GM12878 (cell line): ENCODE results near the gene MED22. TPM values are rescaled to one million over a fixed set of nuclear protein-coding genes. Genes with fewer than 3 reads are reported as not detected.

Source experiments
- ATAC-seq: fragments of 200-7000 bp; cut with Tn5 transposase; 3 replicates; pipeline ENCODE4 v1.9.1; 2020; ENCODE audit warnings: mild to moderate bottlenecking, moderate library complexity
- BruUV-seq: library from RNA; stranded (reverse); fragments of 400-500 nt; replicated peaks from 2 replicates; lab custom pipeline; 2021; lab: Mats Ljungman, UMichigan
- CTCF ChIA-PET: fragments of 300-600 bp; sonication (Branson Sonifier 250); formaldehyde crosslinking; extraction: SDS; loops from one replicate; lab custom pipeline; 2021; ENCODE audit warnings: inconsistent platforms; lab: Yijun Ruan, JAX
- POLR2A ChIA-PET: fragments of 350-600 bp; formaldehyde crosslinking; extraction: SDS; loops from one replicate; lab custom pipeline; 2021; ENCODE audit warnings: inconsistent platforms; lab: Charles Lee
- RAD21 ChIA-PET: fragments of 300-600 bp; sonication (Branson Sonifier 250); formaldehyde crosslinking; loops from one replicate; lab custom pipeline; 2023; ENCODE audit warnings: antibody characterized with exemption; ENCODE audit not compliant: unreplicated experiment; lab: Charles Lee
- SMC1A ChIA-PET: fragments of 300-600 bp; sonication (Branson Sonifier 250); formaldehyde crosslinking; loops from one replicate; lab custom pipeline; 2023; ENCODE audit not compliant: unreplicated experiment, uncharacterized antibody; lab: Charles Lee
- DNase-seq: peaks from one replicate; pipeline ENCODE4 v3.0.0-alpha.2; 2011; ENCODE audit warnings: low read depth, low spot score
- FAIRE-seq: peaks from 3 replicates; lab custom pipeline; 2011; peaks lifted over from hg19 to GRCh38; lab: Jason Lieb, UNC
- H2AFZ ChIP-seq: 2 replicates; pipeline ENCODE4 v1.6.0; 2011; ENCODE audit warnings: low read depth, low read length, control low read depth; ENCODE audit not compliant: control insufficient read depth
- H3K27ac ChIP-seq: 2 replicates; pipeline ENCODE4 v1.5.1; 2011; ENCODE audit warnings: control low read depth; ENCODE audit not compliant: control insufficient read depth, insufficient read depth
- H3K27me3 ChIP-seq, 2 experiments: replicated peaks in 1 of 2; 2 replicates each; pipeline versions ENCODE4 v1.6.0 to v1.6.1; 2011; ENCODE audit warnings: low read length in 1 of 2; ENCODE audit not compliant: control insufficient read depth in 2 of 2, insufficient read depth in 2 of 2
- H3K36me3 ChIP-seq, 2 experiments: 2 replicates each; pipeline ENCODE4 v1.5.1; 2011; ENCODE audit warnings: low read length in 1 of 2; ENCODE audit not compliant: control insufficient read depth in 2 of 2, insufficient read depth in 2 of 2
- H3K4me1 ChIP-seq: 2 replicates; pipeline ENCODE4 v1.6.1; 2011; ENCODE audit warnings: mild to moderate bottlenecking, low read length, moderate library complexity, mixed read lengths; ENCODE audit not compliant: control insufficient read depth, insufficient read depth
- H3K4me2 ChIP-seq: 2 replicates; pipeline ENCODE4 v1.6.0; 2011; ENCODE audit warnings: control low read depth; ENCODE audit not compliant: control insufficient read depth, insufficient read depth
- H3K4me3 ChIP-seq: fragments of 200-600 bp; sonication (generic); 2 replicates; pipeline ENCODE4 v1.5.1; 2016
- H3K79me2 ChIP-seq: 2 replicates; pipeline ENCODE4 v1.6.0; 2011; ENCODE audit warnings: low read length; ENCODE audit not compliant: control insufficient read depth, insufficient read depth
- H3K9ac ChIP-seq: 2 replicates; pipeline ENCODE4 v1.8.0; 2011; ENCODE audit warnings: low read length, control low read depth, mixed read lengths; ENCODE audit not compliant: control insufficient read depth, insufficient read depth
- H3K9me3 ChIP-seq: replicated peaks from 3 replicates; pipeline ENCODE4 v1.5.1; 2011; ENCODE audit warnings: mild to moderate bottlenecking, low read length; ENCODE audit not compliant: control insufficient read depth, insufficient read depth
- H4K20me1 ChIP-seq: 2 replicates; pipeline ENCODE4 v1.6.0; 2011; ENCODE audit not compliant: control insufficient read depth, insufficient read depth
- BCL11A ChIP-seq: IDR thresholded peaks from 2 replicates; pipeline ENCODE4 v1.6.1; 2011; ENCODE audit warnings: low read depth, low read length
- JUNB ChIP-seq: IDR thresholded peaks from 2 replicates; pipeline ENCODE4 v1.6.1; 2016; ENCODE audit warnings: antibody characterized with exemption, mild to moderate bottlenecking
- MAX ChIP-seq: IDR thresholded peaks from 2 replicates; pipeline ENCODE4 v1.6.1; 2012; ENCODE audit warnings: low read depth, low read length, improper control_type of control experiment
- MEF2A ChIP-seq: IDR thresholded peaks from 2 replicates; pipeline ENCODE4 v1.6.1; 2011; ENCODE audit warnings: low read depth, mild to moderate bottlenecking, low read length, moderate library complexity; ENCODE audit not compliant: insufficient read depth
- MTA2 ChIP-seq: fragments of 450-650 bp; IDR thresholded peaks from 2 replicates; pipeline ENCODE4 v1.6.1; 2016; ENCODE audit warnings: low read depth, mild to moderate bottlenecking, moderate library complexity
- PAX5 ChIP-seq: IDR thresholded peaks from 2 replicates; pipeline ENCODE4 v1.6.1; 2011; ENCODE audit warnings: low read depth, low read length, borderline replicate concordance
- PRDM15 ChIP-seq: fragments of 450-650 bp; formaldehyde crosslinking; IDR thresholded peaks from 2 replicates; pipeline ENCODE4 v1.4.0; 2020; ENCODE audit warnings: mild to moderate bottlenecking, moderate library complexity
- RAD21 ChIP-seq: IDR thresholded peaks from 2 replicates; pipeline ENCODE4 v1.6.1; 2011; ENCODE audit warnings: mild to moderate bottlenecking, low read depth, low read length, moderate library complexity; ENCODE audit not compliant: insufficient read depth
- REST ChIP-seq: IDR thresholded peaks from 2 replicates; pipeline ENCODE4 v1.6.1; 2012; ENCODE audit warnings: mild to moderate bottlenecking, low read depth, low read length
- TBL1XR1 ChIP-seq: IDR thresholded peaks from 2 replicates; pipeline ENCODE4 v1.6.1; 2012; ENCODE audit warnings: low read depth, low read length, improper control_type of control experiment
- ZNF592 ChIP-seq: fragments of 450-650 bp; IDR thresholded peaks from 2 replicates; pipeline ENCODE4 v1.6.1; 2017; ENCODE audit warnings: mild to moderate bottlenecking, moderate library complexity
- WGBS: methylation state at CpG from one replicate; pipeline ENCODE4 v1.1.6; 2016; ENCODE audit warnings: low lambda C conversion rate; ENCODE audit not compliant: insufficient replicate concordance, insufficient coverage; ENCODE audit errors: missing lambda C conversion rate; 5-methylcytosine and 5-hydroxymethylcytosine counted together
- in situ Hi-C: fragments of 300-500 bp; cut with MboI; formaldehyde crosslinking; loops from 9 replicates; pipeline ENCODE4 v1.14.3; 2018; ENCODE audit warnings: mixed read lengths
- intact Hi-C: fragments of 100-400 bp; cut with micrococcal nuclease; formaldehyde crosslinking; loops from one replicate; pipeline ENCODE4 v1.14.2; 2022; ENCODE audit not compliant: unreplicated experiment
- polyA plus RNA-seq, 11 experiments: library from polyadenylated mRNA; depleted of rRNA in 4 of 11; unstranded in 6 of 11; stranded (reverse) in 5 of 11; fragments of >200 nt; fragmentation: Nextera tagmentation in 4 of 11; fragmentation: Illumina TruSeq in 1 of 11; extraction: Ambion mirVana in 4 of 11; extraction: Trizol in 1 of 11; gene quantifications; 1 replicate in 1 of 11; 2 replicates in 10 of 11; pipeline versions ENCODE4 v1.2.1 to v1.2.3, GENCODE V29; 2011 to 2016; ENCODE audit warnings: inconsistent platforms in 2 of 11, missing spikeins in 2 of 11, low read depth in 1 of 11
- total RNA-seq, 4 experiments: library from RNA; depleted of rRNA in 3 of 4; stranded (reverse); fragments of >200 nt in 3 of 4; fragmentation: Illumina TruSeq in 1 of 4; extraction: Trizol in 1 of 4; gene quantifications; 2 replicates each; pipeline versions ENCODE4 v1.2.1 to v1.2.3, GENCODE V29; 2013 to 2021

Gene MED22
- total and polyA plus RNA-seq, 10 of the 15 experiments (the other 5 are each of a cell fraction or from before 2014, with no cell fraction given) = 1.4 to 42.1 (median 24.6) TPM

DNA sequence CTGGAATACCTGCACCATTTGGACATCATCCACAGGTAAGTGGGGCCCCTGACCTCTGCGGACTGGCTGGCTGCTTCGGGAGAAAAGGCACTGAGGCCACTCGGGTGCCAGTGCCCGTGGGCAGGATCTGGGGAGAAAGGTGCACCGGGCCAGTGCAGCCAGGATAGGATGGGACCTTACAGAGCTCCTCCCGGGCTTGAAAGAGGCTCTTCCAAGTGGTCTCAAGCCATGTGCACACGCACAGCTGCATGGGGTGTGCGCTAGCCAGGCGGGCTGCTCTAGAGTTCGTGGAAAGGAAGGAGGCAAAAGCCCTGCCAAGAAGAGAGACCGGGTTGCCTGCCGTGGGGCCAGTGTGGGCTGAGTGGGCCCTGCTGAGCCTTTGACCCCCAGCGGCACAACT is 41.6 kb upstream of the MED22 start (continued):
- no peak for TF ChIP-seq ZNF592
- TF ChIP-seq MTA2 = no peak
- no peak for TF ChIP-seq JUNB

DNA sequence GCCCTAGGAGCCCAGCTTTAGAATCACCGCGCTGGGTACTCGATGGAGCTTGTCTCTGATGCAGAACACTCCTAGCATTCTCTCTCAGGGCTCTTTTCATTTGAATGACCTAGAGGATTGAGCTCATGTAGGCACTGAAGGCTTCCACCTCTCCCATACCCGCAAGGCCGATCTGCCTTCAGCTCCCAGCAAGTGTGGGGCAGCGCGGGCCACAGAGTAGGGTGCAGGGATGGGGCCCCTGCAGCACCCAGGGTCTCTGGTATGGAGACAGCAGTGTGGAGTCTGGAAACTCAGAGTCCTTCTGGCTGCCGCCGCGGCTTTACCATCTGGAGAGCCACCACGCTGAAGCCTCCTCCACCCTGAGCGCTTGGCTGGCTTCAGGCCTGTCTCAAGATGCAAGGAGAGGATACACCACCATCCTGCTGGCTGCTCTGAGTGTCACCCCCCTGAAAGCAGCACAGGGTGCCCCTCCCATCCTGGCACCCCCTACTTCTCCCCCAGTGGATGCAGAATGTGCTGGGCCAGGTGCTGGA is 41.2 kb upstream of the MED22 start:
- in situ Hi-C loops = no loop called here
- TF ChIP-seq BCL11A (no peak), PRDM15 (CRISPR knock-in tag) (no peak), RAD21 (no peak), MEF2A (no peak), MAX (no peak), TBL1XR1 (no peak), PAX5 (no peak), MTA2 (no peak), REST (no peak)

More for the DNA sequence above, 41.2 kb upstream of the MED22 start:
- ChIA-PET SMC1A (no interaction called here), CTCF (interaction anchor here (1.2 kb wide), 1 partner anchor 12 kb away, joined by 3 read pairs; no protein-coding TSS in a partner anchor), RAD21 (no interaction called here), POLR2A (no interaction called here)
- Histone ChIP-seq H4K20me1 (no peaks in the 10 kb centered on the region), H3K4me3 (no peak overlapping the region), H2AFZ (no peak overlapping the region), H3K4me2 (no peak overlapping the region), H3K27me3 (no peaks in the 10 kb centered on the region), H3K36me3 (no peaks in the 10 kb centered on the region), H3K4me1 (no peaks in the 10 kb centered on the region), H3K79me2 (no peaks in the 10 kb centered on the region), H3K9ac (no peak overlapping the region), H3K9me3 (no peaks in the 10 kb centered on the region), H3K27ac (no peak overlapping the region)
- 67% methylated on average over 12 of the region's 12 CpGs for whole genome bisulfite sequencing
- DNase-seq (no peak), FAIRE-seq (no peak), ATAC-seq (no peak)
- intact Hi-C loops = no loop called here
- no TSS peak for BruUV-seq
